Endothelial cell of umbilical vein (primary cell): Measurements from ENCODE around the gene FTSJ1. TPM values are rescaled to one million over a fixed set of nuclear protein-coding genes. Genes with fewer than 3 reads are reported as not detected.
A peak's percentile ranks its signal among the peaks of the same experiment; 100 is the strongest.

Source experiments
- BruUV-seq: library from RNA; stranded (reverse); fragments of 400-500 nt; replicated peaks from 2 replicates; lab custom pipeline; 2021; lab: Mats Ljungman, UMichigan
- CTCF ChIA-PET: fragments of 300-600, 350-600 bp; sonication (Branson Sonifier 250); formaldehyde crosslinking; loops from one replicate; lab custom pipeline; 2021; ENCODE audit warnings: antibody characterized with exemption, inconsistent platforms; lab: Charles Lee
- POLR2A ChIA-PET: fragments of 300-600, 350-600 bp; sonication (Branson Sonifier 250); formaldehyde crosslinking; loops from one replicate; lab custom pipeline; 2021; ENCODE audit warnings: antibody characterized with exemption, inconsistent platforms; lab: Charles Lee
- DNase-seq: peaks from one replicate; pipeline ENCODE4 v3.0.0-alpha.2; 2011; ENCODE audit warnings: low read depth, low spot score
- FAIRE-seq: peaks from 2 replicates; lab custom pipeline; 2011; peaks lifted over from hg19 to GRCh38; lab: Jason Lieb, UNC
- H2AFZ ChIP-seq: 2 replicates; pipeline ENCODE4 v1.6.0; 2012; ENCODE audit warnings: low read depth, low read length, control low read depth, inconsistent platforms
- H3K27ac ChIP-seq: 2 replicates; pipeline ENCODE4 v1.5.1; 2011; ENCODE audit warnings: low read depth, mild to moderate bottlenecking, control low read depth, low read length, moderate library complexity; ENCODE audit not compliant: insufficient read depth
- H3K27me3 ChIP-seq, 2 experiments: 2 replicates each; pipeline versions ENCODE4 v1.6.0 to v1.6.1; 2011; ENCODE audit warnings: low read length in 2 of 2, mixed read lengths in 1 of 2; ENCODE audit not compliant: control insufficient read depth in 2 of 2, insufficient read depth in 2 of 2
- H3K36me3 ChIP-seq, 2 experiments: 2 replicates in 1 of 2; 3 replicates in 1 of 2; pipeline ENCODE4 v1.5.1; 2011; ENCODE audit warnings: low read length in 2 of 2, mild to moderate bottlenecking in 1 of 2, moderate library complexity in 1 of 2; ENCODE audit not compliant: control insufficient read depth in 2 of 2, insufficient read depth in 2 of 2; ENCODE audit errors: extremely low read depth in 1 of 2
- H3K4me1 ChIP-seq: 3 replicates; pipeline ENCODE4 v1.5.1; 2011; ENCODE audit warnings: mild to moderate bottlenecking, low read length; ENCODE audit not compliant: control insufficient read depth, insufficient read depth; ENCODE audit errors: extremely low read depth
- H3K4me2 ChIP-seq: 2 replicates; pipeline ENCODE4 v1.6.1; 2011; ENCODE audit warnings: low read length, control low read depth, mixed read lengths; ENCODE audit not compliant: insufficient read depth
- H3K4me3 ChIP-seq, 3 experiments: fragments of 200-600 bp in 1 of 3; sonication (generic), shearing (Covaris generic) in 1 of 3; replicated peaks in 1 of 3; 2 replicates each; pipeline ENCODE4 v1.5.1; 2011 to 2016; ENCODE audit warnings: control low read depth in 3 of 3, low read length in 3 of 3, mild to moderate bottlenecking in 2 of 3, inconsistent platforms in 1 of 3, low read depth in 1 of 3, moderate library complexity in 1 of 3; ENCODE audit not compliant: insufficient read depth in 1 of 3
- H3K79me2 ChIP-seq: 2 replicates; pipeline ENCODE4 v1.6.0; 2012; ENCODE audit warnings: low read length, inconsistent platforms; ENCODE audit not compliant: control insufficient read depth, insufficient read depth
- H3K9ac ChIP-seq: replicated peaks from 2 replicates; pipeline ENCODE3; 2011; ENCODE audit warnings: low read length, control low read depth; ENCODE audit not compliant: insufficient read depth; ENCODE audit errors: extremely low read depth
- H3K9me1 ChIP-seq: replicated peaks from 3 replicates; pipeline ENCODE4 v1.6.0; 2011; ENCODE audit warnings: mild to moderate bottlenecking, low read length; ENCODE audit not compliant: control insufficient read depth, insufficient read depth; ENCODE audit errors: extremely low read depth
- H3K9me3 ChIP-seq: replicated peaks from 2 replicates; pipeline ENCODE4 v1.5.1; 2012; ENCODE audit warnings: low read length, inconsistent platforms; ENCODE audit not compliant: control insufficient read depth, insufficient read depth
- H4K20me1 ChIP-seq: replicated peaks from 2 replicates; pipeline ENCODE3; 2011; ENCODE audit warnings: mild to moderate bottlenecking, low read length; ENCODE audit not compliant: control insufficient read depth, insufficient read depth; ENCODE audit errors: extremely low read depth
- EZH2 ChIP-seq: IDR thresholded peaks from 2 replicates; pipeline ENCODE4 v1.6.1; 2012; ENCODE audit warnings: borderline replicate concordance, low read depth, mild to moderate bottlenecking, moderate library complexity, low read length, inconsistent platforms; ENCODE audit not compliant: severe bottlenecking
- FOS ChIP-seq: IDR thresholded peaks from 2 replicates; pipeline ENCODE4 v1.6.1; 2011; ENCODE audit warnings: mild to moderate bottlenecking, low read length, moderate library complexity, borderline replicate concordance; ENCODE audit not compliant: insufficient read depth
- GATA2 ChIP-seq: IDR thresholded peaks from 2 replicates; pipeline ENCODE4 v1.7.0; 2011; ENCODE audit warnings: low read depth, mild to moderate bottlenecking, moderate library complexity, mixed read lengths, low read length; ENCODE audit not compliant: insufficient read length, insufficient read depth
- JUN ChIP-seq: IDR thresholded peaks from 2 replicates; pipeline ENCODE4 v1.6.1; 2011; ENCODE audit warnings: borderline replicate concordance, low read depth; ENCODE audit not compliant: insufficient read length, insufficient read depth
- MYC ChIP-seq: IDR thresholded peaks from one replicate; pipeline ENCODE4 v1.6.1; 2011; ENCODE audit warnings: mild to moderate bottlenecking, low read depth, low read length
- POLR2A ChIP-seq: IDR thresholded peaks from 2 replicates; pipeline ENCODE4 v1.6.1; 2012; ENCODE audit warnings: low read depth, mild to moderate bottlenecking, control low read depth, low read length
- POLR2AphosphoS5 ChIP-seq: IDR thresholded peaks from 2 replicates; pipeline ENCODE4 v1.6.1; 2012; ENCODE audit warnings: low read depth, mild to moderate bottlenecking, control low read depth, low read length, moderate library complexity; ENCODE audit not compliant: insufficient read depth
- dilution Hi-C: fragments of 300-500 bp; cut with MboI; formaldehyde crosslinking; loops from one replicate; pipeline ENCODE4 v1.15.0; 2019; ENCODE audit warnings: low sequenced_read_pairs; ENCODE audit not compliant: extremely low pct_ligation_motif_present
- intact Hi-C: fragments of 100-400 bp; cut with micrococcal nuclease; formaldehyde crosslinking; loops from one replicate; pipeline ENCODE4 v1.10.0; 2022
- polyA plus RNA-seq, 4 experiments: library from polyadenylated mRNA; depleted of rRNA in 3 of 4; stranded (reverse) in 3 of 4; unstranded in 1 of 4; fragments of >200 nt; gene quantifications; 2 replicates each; pipeline versions ENCODE4 v1.2.1 to v1.2.3, GENCODE V29; 2011 to 2012; ENCODE audit warnings: missing spikeins in 1 of 4
- total RNA-seq: library from RNA; stranded (reverse); gene quantifications from 2 replicates; pipeline ENCODE4 v1.2.3, GENCODE V29; 2021
- TF ChIP-seq, protein P1 (sequence below): IDR thresholded peaks from 2 replicates; pipeline ENCODE4 v1.6.1; 2011; ENCODE audit not compliant: insufficient read depth, insufficient read length
- TF ChIP-seq, protein P2 (sequence below), 2 donors: IDR thresholded peaks; 1 replicate in 1 of 2; 2 replicates in 1 of 2; pipeline ENCODE4 v1.5.1; 2011; ENCODE audit warnings: low read length in 2 of 2, mild to moderate bottlenecking in 2 of 2, moderate library complexity in 2 of 2, control low read depth in 1 of 2, inconsistent platforms in 1 of 2, low read depth in 1 of 2; ENCODE audit not compliant: insufficient read depth in 1 of 2; ENCODE audit errors: extremely low read depth in 1 of 2

Gene FTSJ1
- total and polyA plus RNA-seq, 2 donors (not counting 3 experiments of a cell fraction or from before 2014, with no cell fraction given) = 59.9 to 63.9 TPM

DNA sequence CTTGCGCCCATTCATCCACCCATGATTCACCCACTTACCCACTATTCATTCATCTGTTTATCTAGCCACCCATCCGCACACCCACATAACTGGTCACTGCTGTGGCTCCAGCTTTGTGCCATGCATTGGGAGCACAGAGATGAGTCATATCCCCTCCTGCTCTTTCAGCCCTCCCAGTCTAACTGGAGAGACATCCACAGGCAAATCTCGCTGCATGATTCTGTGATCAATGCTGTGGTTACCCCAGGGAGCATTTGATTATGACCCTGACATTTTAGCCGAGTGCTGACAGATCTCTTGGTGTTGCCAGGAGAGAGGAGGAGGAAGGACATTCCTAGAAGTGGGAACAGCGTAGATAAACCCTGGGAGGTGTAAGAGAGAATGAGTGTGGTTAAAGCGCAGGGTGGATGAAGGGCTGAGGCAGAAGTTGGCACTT, 22.4 kb downstream of the FTSJ1 start:
- peak; percentile 82 for TF ChIP-seq FOS
- TF ChIP-seq JUN = peak; percentile 67
- peak; percentile 32 for TF ChIP-seq GATA2
- TF ChIP-seq EZH2 = no peak
- DNase-seq (peak; percentile 44), FAIRE-seq (peak; percentile 99)
- Histone ChIP-seq H3K36me3 (no peaks in the 10 kb centered on the region), H3K4me3 (no peak overlapping the region), H3K4me2 (peak overlapping the region; percentile 11), H3K9me1 (no peaks in the 10 kb centered on the region), H3K27me3 (no peaks in the 10 kb centered on the region), H2AFZ (peak overlapping the region; percentile 26), H3K79me2 (no peaks in the 10 kb centered on the region), H3K9me3 (no peaks in the 10 kb centered on the region), H4K20me1 (no peaks in the 10 kb centered on the region), H3K9ac (no peak overlapping the region), H3K4me1 (peaks cover 8% of the 10 kb centered on the region), H3K27ac (no peak overlapping the region)
- intact Hi-C loops (no loop called here), dilution Hi-C loops (no loop called here)
- POLR2A ChIA-PET = no interaction called here
- BruUV-seq = no TSS peak
- CTCF ChIA-PET = no interaction called here

DNA sequence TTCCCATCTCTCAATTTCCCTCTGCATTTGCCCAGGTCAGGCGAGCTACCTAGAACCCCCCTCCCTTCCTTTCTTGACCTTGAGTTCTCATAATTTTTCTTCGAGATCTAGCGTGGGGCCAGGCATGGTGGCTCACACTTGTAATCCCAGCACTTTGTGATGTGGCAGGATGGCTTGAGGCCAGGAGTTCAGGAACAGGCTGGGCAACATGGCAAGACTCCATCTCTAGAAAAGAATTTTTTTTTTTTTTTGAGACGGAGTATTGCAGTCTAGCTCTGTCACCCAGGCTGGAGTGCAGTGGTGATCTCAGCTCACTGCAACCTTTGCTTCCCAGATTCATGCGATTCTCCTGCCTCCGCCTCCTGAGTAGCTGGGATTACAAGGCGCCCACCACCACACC, 28.3 kb downstream of the FTSJ1 start:
- no TSS peak for BruUV-seq
- Histone ChIP-seq H3K9me3 (no peaks in the 10 kb centered on the region), H3K4me3 (no peak overlapping the region), H3K4me1 (no peaks in the 10 kb centered on the region), H3K9me1 (no peaks in the 10 kb centered on the region), H3K4me2 (no peak overlapping the region), H3K27me3 (no peaks in the 10 kb centered on the region), H4K20me1 (no peaks in the 10 kb centered on the region), H3K36me3 (no peaks in the 10 kb centered on the region), H2AFZ (no peak overlapping the region), H3K79me2 (no peaks in the 10 kb centered on the region), H3K27ac (no peak overlapping the region), H3K9ac (no peak overlapping the region)
- dilution Hi-C loops (no loop called here), intact Hi-C loops (no loop called here)
- DNase-seq = no peak
- no peak for FAIRE-seq
- TF ChIP-seq, protein P1, sequence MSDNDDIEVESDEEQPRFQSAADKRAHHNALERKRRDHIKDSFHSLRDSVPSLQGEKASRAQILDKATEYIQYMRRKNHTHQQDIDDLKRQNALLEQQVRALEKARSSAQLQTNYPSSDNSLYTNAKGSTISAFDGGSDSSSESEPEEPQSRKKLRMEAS = no peak
- TF ChIP-seq GATA2 (no peak), POLR2AphosphoS5 (no peak), JUN (no peak), FOS (no peak), POLR2A (no peak), MYC (no peak), EZH2 (no peak)
- TF ChIP-seq, protein P2, sequence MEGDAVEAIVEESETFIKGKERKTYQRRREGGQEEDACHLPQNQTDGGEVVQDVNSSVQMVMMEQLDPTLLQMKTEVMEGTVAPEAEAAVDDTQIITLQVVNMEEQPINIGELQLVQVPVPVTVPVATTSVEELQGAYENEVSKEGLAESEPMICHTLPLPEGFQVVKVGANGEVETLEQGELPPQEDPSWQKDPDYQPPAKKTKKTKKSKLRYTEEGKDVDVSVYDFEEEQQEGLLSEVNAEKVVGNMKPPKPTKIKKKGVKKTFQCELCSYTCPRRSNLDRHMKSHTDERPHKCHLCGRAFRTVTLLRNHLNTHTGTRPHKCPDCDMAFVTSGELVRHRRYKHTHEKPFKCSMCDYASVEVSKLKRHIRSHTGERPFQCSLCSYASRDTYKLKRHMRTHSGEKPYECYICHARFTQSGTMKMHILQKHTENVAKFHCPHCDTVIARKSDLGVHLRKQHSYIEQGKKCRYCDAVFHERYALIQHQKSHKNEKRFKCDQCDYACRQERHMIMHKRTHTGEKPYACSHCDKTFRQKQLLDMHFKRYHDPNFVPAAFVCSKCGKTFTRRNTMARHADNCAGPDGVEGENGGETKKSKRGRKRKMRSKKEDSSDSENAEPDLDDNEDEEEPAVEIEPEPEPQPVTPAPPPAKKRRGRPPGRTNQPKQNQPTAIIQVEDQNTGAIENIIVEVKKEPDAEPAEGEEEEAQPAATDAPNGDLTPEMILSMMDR (IDR thresholded peaks at IDR 0.05; ENCODE audit: extremely low read depth in 1 of 2, insufficient read depth in 1 of 2, low read depth in 1 of 2, low read length in 2 of 2) = no peak
- ChIA-PET CTCF (no interaction called here), POLR2A (no interaction called here)
